Progenitor cell of endocrine pancreas (in vitro differentiated cells): ENCODE data around the gene SNED1. TPM values are rescaled to one million over a fixed set of nuclear protein-coding genes. Genes with fewer than 3 reads are reported as not detected.

ENCODE experiments used
- DNase-seq: peaks from one replicate; pipeline ENCODE4 v3.0.0; 2021; ENCODE audit warnings: low spot score; ENCODE audit not compliant: unreplicated experiment
- H3K27ac Mint-ChIP-seq: 2 replicates; pipeline ENCODE4 v1.8.0; 2021; ENCODE audit warnings: mild to moderate bottlenecking, moderate library complexity, mixed read lengths
- H3K27me3 Mint-ChIP-seq: 2 replicates; pipeline ENCODE4 v1.8.0; 2021; ENCODE audit warnings: mixed read lengths
- H3K36me3 Mint-ChIP-seq: 2 replicates; pipeline ENCODE4 v1.8.0; 2022; ENCODE audit warnings: mixed read lengths; ENCODE audit not compliant: insufficient read depth
- H3K4me1 Mint-ChIP-seq: 2 replicates; pipeline ENCODE4 v1.8.0; 2021; ENCODE audit warnings: low read depth, mixed read lengths
- H3K4me3 Mint-ChIP-seq: 2 replicates; pipeline ENCODE4 v1.8.0; 2021; ENCODE audit warnings: low read depth, mild to moderate bottlenecking, moderate library complexity, mixed read lengths
- H3K9me3 Mint-ChIP-seq: 2 replicates; pipeline ENCODE4 v1.8.0; 2021; ENCODE audit warnings: low read depth, mixed read lengths
- CTCF ChIP-seq: fragments of 200-600 bp; sonication (generic); IDR thresholded peaks from one replicate; pipeline ENCODE4 v1.5.0; 2021; ENCODE audit warnings: antibody characterized with exemption, mild to moderate bottlenecking; ENCODE audit not compliant: unreplicated experiment
- total RNA-seq: library from RNA; stranded (reverse); gene quantifications from 2 replicates; pipeline ENCODE4 v1.2.1, GENCODE V29; 2021

Gene SNED1
- total RNA-seq, 1 donor from 2014 or later = 2.2 TPM

- no peak overlapping the region for H3K27ac Mint-ChIP-seq
- H3K27me3 Mint-ChIP-seq = peaks cover 48% of the 10 kb centered on the region
- no peaks in the 10 kb centered on the region for H3K9me3 Mint-ChIP-seq
- no peak overlapping the region for H3K4me3 Mint-ChIP-seq
- H3K36me3 Mint-ChIP-seq = no peaks in the 10 kb centered on the region
- DNase-seq = no peak
- TF ChIP-seq CTCF = no peak
- H3K4me1 Mint-ChIP-seq = no peaks in the 10 kb centered on the region
These were observed 40.2 kb downstream of the SNED1 start for GRCh38 chr2:241038374-241039180.

GRCh38 chr2:241039416-241039815 lies 41.0 kb downstream of the SNED1 start:
- no peaks in the 10 kb centered on the region for H3K36me3 Mint-ChIP-seq
- H3K27me3 Mint-ChIP-seq = peaks cover 47% of the 10 kb centered on the region
- no peak for DNase-seq
- no peak overlapping the region for H3K4me3 Mint-ChIP-seq
- TF ChIP-seq CTCF = no peak
- H3K4me1 Mint-ChIP-seq = no peaks in the 10 kb centered on the region
- no peaks in the 10 kb centered on the region for H3K9me3 Mint-ChIP-seq
- no peak overlapping the region for H3K27ac Mint-ChIP-seq

GRCh38 chr2:241040081-241040803 lies 41.8 kb downstream of the SNED1 start:
- TF ChIP-seq CTCF = no peak
- Mint-ChIP-seq H3K4me3 (no peak overlapping the region), H3K27me3 (peaks cover 38% of the 10 kb centered on the region), H3K27ac (no peak overlapping the region), H3K9me3 (peaks cover 4% of the 10 kb centered on the region), H3K4me1 (no peaks in the 10 kb centered on the region), H3K36me3 (no peaks in the 10 kb centered on the region)
- no peak for DNase-seq

- H3K4me3 Mint-ChIP-seq = no peak overlapping the region
- no peak for DNase-seq
- no peaks in the 10 kb centered on the region for H3K36me3 Mint-ChIP-seq
- no peak overlapping the region for H3K27ac Mint-ChIP-seq
- no peaks in the 10 kb centered on the region for H3K4me1 Mint-ChIP-seq
- no peak for TF ChIP-seq CTCF
- H3K27me3 Mint-ChIP-seq = peaks cover 41% of the 10 kb centered on the region
- H3K9me3 Mint-ChIP-seq = peaks cover 9% of the 10 kb centered on the region
These were observed 43.3 kb downstream of the SNED1 start for GRCh38 chr2:241041589-241042158.

- DNase-seq = no peak
- no peak overlapping the region for H3K27ac Mint-ChIP-seq
- H3K36me3 Mint-ChIP-seq = no peaks in the 10 kb centered on the region
- peaks cover 35% of the 10 kb centered on the region for H3K27me3 Mint-ChIP-seq
- no peak overlapping the region for H3K4me3 Mint-ChIP-seq
- no peaks in the 10 kb centered on the region for H3K4me1 Mint-ChIP-seq
- no peak for TF ChIP-seq CTCF
- H3K9me3 Mint-ChIP-seq = peaks cover 9% of the 10 kb centered on the region
These were observed 45.2 kb downstream of the SNED1 start for GRCh38 chr2:241043581-241043980.
